ENCODE data around the gene SMIM45. TPM values are rescaled to one million over a fixed set of nuclear protein-coding genes. Genes with fewer than 3 reads are reported as not detected.

Gene SMIM45

Other genes starting within 250 kb of the SMIM45 start
- 7.2 TPM for gene CCDC134, start 151.5 kb upstream of the SMIM45 start, polyA plus RNA-seq
- gene SREBF2, start 119.0 kb upstream of the SMIM45 start, polyA plus RNA-seq = 73.5 TPM
- 0.10 TPM for gene SHISA8, start 37.1 kb upstream of the SMIM45 start, polyA plus RNA-seq
- gene TNFRSF13C, start 25.3 kb upstream of the SMIM45 start, polyA plus RNA-seq = 2.3 TPM
- 11.6 TPM for gene CENPM, start 5.0 kb upstream of the SMIM45 start, polyA plus RNA-seq
- 5.1 TPM for gene SEPTIN3, start 17.3 kb downstream of the SMIM45 start, polyA plus RNA-seq
- 1.5 TPM for gene WBP2NL, start 46.6 kb downstream of the SMIM45 start, polyA plus RNA-seq
- gene NAGA, start 118.7 kb downstream of the SMIM45 start, polyA plus RNA-seq = 26.9 TPM
- 10.7 TPM for gene PHETA2, start 122.1 kb downstream of the SMIM45 start, polyA plus RNA-seq
- gene SMDT1, start 127.5 kb downstream of the SMIM45 start, polyA plus RNA-seq = 93.7 TPM
- 71.1 TPM for gene NDUFA6, start 138.6 kb downstream of the SMIM45 start, polyA plus RNA-seq
- gene CYP2D6, start 178.7 kb downstream of the SMIM45 start, polyA plus RNA-seq = 6.5 TPM

Data from large intestine (tissue), 1 donor.